Astrocyte (in vitro differentiated cells and primary cell): ENCODE measurements around the gene WDR4. TPM values are rescaled to one million over a fixed set of nuclear protein-coding genes. Genes with fewer than 3 reads are reported as not detected.

Experiments
- DNase-seq: peaks from one replicate; pipeline ENCODE4 v3.0.0-alpha.2; 2010; ENCODE audit warnings: low read depth
- FAIRE-seq: peaks from 2 replicates; lab custom pipeline; 2011; peaks lifted over from hg19 to GRCh38; lab: Jason Lieb, UNC
- H2AFZ ChIP-seq: 2 replicates; pipeline ENCODE4 v1.6.0; 2012; ENCODE audit warnings: low read depth, low read length, inconsistent platforms
- H3K27ac ChIP-seq: 2 replicates; pipeline ENCODE4 v1.5.1; 2011; ENCODE audit warnings: low read depth, low read length, inconsistent platforms
- H3K27me3 ChIP-seq: 2 replicates; pipeline ENCODE4 v1.6.0; 2011; ENCODE audit warnings: low read length, inconsistent platforms; ENCODE audit not compliant: insufficient read depth
- H3K36me3 ChIP-seq: 2 replicates; pipeline ENCODE4 v1.5.1; 2011; ENCODE audit warnings: low read length, inconsistent platforms; ENCODE audit not compliant: insufficient read depth
- H3K4me1 ChIP-seq: 2 replicates; pipeline ENCODE4 v1.5.1; 2011; ENCODE audit warnings: low read length, inconsistent platforms; ENCODE audit not compliant: insufficient read depth
- H3K4me2 ChIP-seq: 2 replicates; pipeline ENCODE4 v1.6.0; 2012; ENCODE audit warnings: low read length, inconsistent platforms
- H3K4me3 ChIP-seq: 2 replicates; pipeline ENCODE4 v1.5.1; 2011; ENCODE audit warnings: low read depth, mild to moderate bottlenecking, low read length, inconsistent platforms; ENCODE audit not compliant: insufficient read depth
- H3K79me2 ChIP-seq: 2 replicates; pipeline ENCODE4 v1.6.0; 2012; ENCODE audit warnings: mild to moderate bottlenecking, low read length, inconsistent platforms; ENCODE audit not compliant: insufficient read depth
- H3K9ac ChIP-seq: 2 replicates; pipeline ENCODE4 v1.6.0; 2012; ENCODE audit warnings: mild to moderate bottlenecking, low read length, inconsistent platforms
- H3K9me3 ChIP-seq: 2 replicates; pipeline ENCODE4 v1.5.1; 2012; ENCODE audit warnings: low read depth, mild to moderate bottlenecking, low read length, inconsistent platforms; ENCODE audit not compliant: insufficient read depth
- H4K20me1 ChIP-seq: 2 replicates; pipeline ENCODE4 v1.6.0; 2012; ENCODE audit warnings: low read length, inconsistent platforms; ENCODE audit not compliant: insufficient read depth
- H3K27ac Mint-ChIP-seq: one replicate; pipeline ENCODE4 v1.8.0; 2021; ENCODE audit warnings: mild to moderate bottlenecking, mixed read lengths; ENCODE audit not compliant: unreplicated experiment
- H3K27me3 Mint-ChIP-seq: one replicate; pipeline ENCODE4 v1.8.0; 2021; ENCODE audit warnings: low read depth, mixed read lengths; ENCODE audit not compliant: unreplicated experiment
- H3K36me3 Mint-ChIP-seq: one replicate; pipeline ENCODE4 v1.8.0; 2021; ENCODE audit warnings: low read depth, mixed read lengths; ENCODE audit not compliant: unreplicated experiment
- H3K4me1 Mint-ChIP-seq: one replicate; pipeline ENCODE4 v1.8.0; 2021; ENCODE audit warnings: low read depth, mixed read lengths; ENCODE audit not compliant: unreplicated experiment
- H3K4me3 Mint-ChIP-seq: one replicate; pipeline ENCODE4 v1.8.0; 2021; ENCODE audit warnings: mild to moderate bottlenecking, moderate library complexity, mixed read lengths; ENCODE audit not compliant: unreplicated experiment
- H3K9me3 Mint-ChIP-seq: one replicate; pipeline ENCODE4 v1.8.0; 2021; ENCODE audit warnings: mild to moderate bottlenecking, mixed read lengths; ENCODE audit not compliant: unreplicated experiment
- CTCF ChIP-seq: IDR thresholded peaks from 2 replicates; pipeline ENCODE4 v1.5.1; 2011; ENCODE audit warnings: low read depth, mild to moderate bottlenecking, inconsistent platforms, low read length, moderate library complexity; ENCODE audit not compliant: insufficient read depth
- EZH2 ChIP-seq: IDR thresholded peaks from 2 replicates; pipeline ENCODE4 v1.6.1; 2012; ENCODE audit warnings: mild to moderate bottlenecking, low read length, inconsistent platforms; ENCODE audit not compliant: insufficient read depth
- total RNA-seq: library from RNA; stranded (reverse); gene quantifications from 2 replicates; pipeline ENCODE4 v1.2.1, GENCODE V29; 2021

Gene WDR4
- total RNA-seq, 1 donor from 2014 or later = 20.5 TPM

DNA sequence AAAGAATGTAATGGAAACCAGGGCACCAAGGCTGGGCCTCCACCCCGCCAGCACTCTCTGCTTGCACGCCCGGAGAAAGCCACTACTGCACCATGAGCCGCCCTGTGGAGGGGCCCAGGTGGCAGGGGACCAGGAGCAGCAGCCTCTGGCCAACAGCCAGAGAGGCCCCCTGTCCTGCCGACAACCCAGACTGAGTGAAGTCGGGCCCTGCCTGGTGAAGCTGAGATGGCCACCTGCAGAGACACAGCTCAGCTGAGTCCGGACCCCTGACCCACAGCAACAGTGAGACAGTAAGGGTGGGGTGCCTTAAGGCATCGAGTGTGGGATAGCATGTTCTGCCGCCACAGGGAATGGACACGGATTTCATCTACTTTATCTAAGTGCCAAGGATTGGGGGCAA, 28.9 kb downstream of the WDR4 start:
- FAIRE-seq = no peak
- H3K36me3 ChIP-seq = peaks cover 29% of the 10 kb centered on the region
- no peak overlapping the region for H3K27ac Mint-ChIP-seq

GRCh38 chr21:42849759-42850412, 29.5 kb downstream of the WDR4 start:
- H3K4me3 ChIP-seq = no peak overlapping the region
- no peak overlapping the region for H3K27ac Mint-ChIP-seq

More for the DNA sequence above, 28.9 kb downstream of the WDR4 start:
- TF ChIP-seq EZH2 (no peak), CTCF (no peak)
- H3K79me2 ChIP-seq = peaks cover 40% of the 10 kb centered on the region
- H3K4me3 ChIP-seq = no peak overlapping the region
- Mint-ChIP-seq H3K27me3 (no peaks in the 10 kb centered on the region), H3K9me3 (peaks cover 2% of the 10 kb centered on the region), H3K36me3 (peaks cover 14% of the 10 kb centered on the region), H3K4me3 (no peak overlapping the region), H3K4me1 (no peaks in the 10 kb centered on the region)
- H3K9me3 ChIP-seq = no peaks in the 10 kb centered on the region
- H3K27ac ChIP-seq = no peak overlapping the region
- peaks cover under 1% of the 10 kb centered on the region for H3K4me1 ChIP-seq
- H3K27me3 ChIP-seq = no peaks in the 10 kb centered on the region
- peaks cover 46% of the 10 kb centered on the region for H4K20me1 ChIP-seq
- no peak for DNase-seq
- no peak overlapping the region for H2AFZ ChIP-seq
- H3K9ac ChIP-seq = no peak overlapping the region
- H3K4me2 ChIP-seq = no peak overlapping the region

More at GRCh38 chr21:42849759-42850412, 29.5 kb downstream of the WDR4 start:
- Mint-ChIP-seq H3K4me3 (no peak overlapping the region), H3K36me3 (peaks cover 16% of the 10 kb centered on the region), H3K4me1 (no peaks in the 10 kb centered on the region), H3K27me3 (no peaks in the 10 kb centered on the region), H3K9me3 (peaks cover 2% of the 10 kb centered on the region)
- Histone ChIP-seq H3K79me2 (peaks cover 46% of the 10 kb centered on the region), H4K20me1 (peaks cover 49% of the 10 kb centered on the region), H3K27me3 (no peaks in the 10 kb centered on the region), H3K36me3 (peaks cover 24% of the 10 kb centered on the region), H3K9ac (no peak overlapping the region), H3K9me3 (no peaks in the 10 kb centered on the region), H3K4me1 (peaks cover 5% of the 10 kb centered on the region), H2AFZ (no peak overlapping the region), H3K4me2 (no peak overlapping the region), H3K27ac (no peak overlapping the region)
- TF ChIP-seq CTCF (no peak), EZH2 (no peak)
- DNase-seq (no peak), FAIRE-seq (no peak)
